Choroid plexus epithelial cell (primary cell): ENCODE results near the gene GNRH2.
"Not testable (repeated sequence)": the region's sequence is repeated elsewhere in the genome, so short reads cannot be mapped to it uniquely, and the experiment has no call there.

Experiments used
- DNase-seq: peaks from one replicate; pipeline ENCODE4 v3.0.0-alpha.2; 2010; ENCODE audit warnings: low read depth
- H3K4me3 ChIP-seq: 2 replicates; pipeline ENCODE4 v1.5.1; 2011; ENCODE audit warnings: low read depth, mild to moderate bottlenecking, control low read depth, low read length, moderate library complexity
- CTCF ChIP-seq: conservative IDR thresholded peaks from 2 replicates; pipeline ENCODE4 v1.5.1; 2011; ENCODE audit warnings: low read depth, mild to moderate bottlenecking, control low read depth, inconsistent platforms, low read length, moderate library complexity

GNRH2 gene

GRCh38 chr20:3047486-3048419 is 4.3 kb downstream of the GNRH2 start:
- H3K4me3 ChIP-seq = no peak overlapping the region
- no peak for DNase-seq
- no peak for TF ChIP-seq CTCF

- no peak overlapping the region for H3K4me3 ChIP-seq
- no peak for DNase-seq
- no peak for TF ChIP-seq CTCF
Measured at GRCh38 chr20:3051385-3052019, 8.1 kb downstream of the GNRH2 start.

- DNase-seq = no peak
- no peak for TF ChIP-seq CTCF
- no peak overlapping the region for H3K4me3 ChIP-seq
Measured at GRCh38 chr20:3059489-3059888, 16.1 kb downstream of the GNRH2 start.

- DNase-seq, H3K4me3 ChIP-seq: not testable (repeated sequence)
Measured at GRCh38 chr20:3064119-3064518, 20.7 kb downstream of the GNRH2 start.

GRCh38 chr20:3067139-3068014 is 24.0 kb downstream of the GNRH2 start:
- H3K4me3 ChIP-seq = no peak overlapping the region
- TF ChIP-seq CTCF = no peak

GRCh38 chr20:3068075-3068474 is 24.7 kb downstream of the GNRH2 start:
- no peak for TF ChIP-seq CTCF
- no peak for DNase-seq
- no peak overlapping the region for H3K4me3 ChIP-seq

More at GRCh38 chr20:3067139-3068014, 24.0 kb downstream of the GNRH2 start:
- DNase-seq = no peak
